Chondrocyte (in vitro differentiated cells): ENCODE data around the gene TBC1D4. TPM values are rescaled to one million over a fixed set of nuclear protein-coding genes. Genes with fewer than 3 reads are reported as not detected.
A peak's percentile ranks its signal among the peaks of the same experiment; 100 is the strongest.

Experiments used
- DNase-seq: peaks from one replicate; pipeline ENCODE4 v3.0.0; 2021; ENCODE audit warnings: mixed read lengths, low spot score
- H3K27ac Mint-ChIP-seq: one replicate; pipeline ENCODE4 v1.8.0; 2021; ENCODE audit warnings: mild to moderate bottlenecking, moderate library complexity, mixed read lengths; ENCODE audit not compliant: unreplicated experiment
- H3K27me3 Mint-ChIP-seq: 2 replicates; pipeline ENCODE4 v1.8.0; 2021; ENCODE audit warnings: low read depth, mixed read lengths
- H3K36me3 Mint-ChIP-seq: 2 replicates; pipeline ENCODE4 v1.8.0; 2021; ENCODE audit warnings: low read depth, mixed read lengths
- H3K4me1 Mint-ChIP-seq: 2 replicates; pipeline ENCODE4 v1.8.0; 2021; ENCODE audit warnings: low read depth, mild to moderate bottlenecking, mixed read lengths
- H3K4me3 Mint-ChIP-seq: one replicate; pipeline ENCODE4 v1.8.0; 2021; ENCODE audit warnings: mild to moderate bottlenecking, moderate library complexity, mixed read lengths; ENCODE audit not compliant: unreplicated experiment
- H3K9me3 Mint-ChIP-seq: 2 replicates; pipeline ENCODE4 v1.8.0; 2021; ENCODE audit warnings: low read depth, mixed read lengths
- CTCF ChIP-seq: fragments of 200-600 bp; sonication (generic); IDR thresholded peaks from 2 replicates; pipeline ENCODE4 v1.5.0; 2021; ENCODE audit warnings: antibody characterized with exemption, mild to moderate bottlenecking, moderate library complexity
- total RNA-seq: library from RNA; stranded (reverse); gene quantifications from 3 replicates; pipeline ENCODE4 v1.2.1, GENCODE V29; 2021

Gene TBC1D4
- total RNA-seq, 1 donor from 2014 or later: 5.7 TPM

- Mint-ChIP-seq H3K27ac (no peak overlapping the region), H3K36me3 (peaks cover 1% of the 10 kb centered on the region)
Measured at GRCh38 chr13:75366380-75367280, 115.3 kb downstream of the TBC1D4 start.

GRCh38 chr13:75365724-75366173, 116.2 kb downstream of the TBC1D4 start:
- H3K36me3 Mint-ChIP-seq: peaks cover 1% of the 10 kb centered on the region
- H3K4me3 Mint-ChIP-seq: no peak overlapping the region
- H3K27me3 Mint-ChIP-seq: no peaks in the 10 kb centered on the region
- no peak for DNase-seq
- no peaks in the 10 kb centered on the region for H3K9me3 Mint-ChIP-seq
- peak overlapping the region; percentile 74 for H3K27ac Mint-ChIP-seq
- peak; percentile 51 for TF ChIP-seq CTCF
- peaks cover 38% of the 10 kb centered on the region for H3K4me1 Mint-ChIP-seq

More at GRCh38 chr13:75366380-75367280, 115.3 kb downstream of the TBC1D4 start:
- peaks cover 38% of the 10 kb centered on the region for H3K4me1 Mint-ChIP-seq
- DNase-seq: no peak
- TF ChIP-seq CTCF: peak; percentile 37
- H3K4me3 Mint-ChIP-seq: no peak overlapping the region
- no peaks in the 10 kb centered on the region for H3K9me3 Mint-ChIP-seq
- H3K27me3 Mint-ChIP-seq: no peaks in the 10 kb centered on the region

- no peak for TF ChIP-seq CTCF
- DNase-seq: no peak
- Mint-ChIP-seq H3K36me3 (peaks cover 1% of the 10 kb centered on the region), H3K4me1 (peaks cover 42% of the 10 kb centered on the region), H3K27me3 (no peaks in the 10 kb centered on the region), H3K27ac (no peak overlapping the region), H3K9me3 (no peaks in the 10 kb centered on the region), H3K4me3 (no peak overlapping the region)
Measured at GRCh38 chr13:75364131-75364713, 117.7 kb downstream of the TBC1D4 start.

- Mint-ChIP-seq H3K27ac (no peak overlapping the region), H3K27me3 (no peaks in the 10 kb centered on the region), H3K4me3 (no peak overlapping the region), H3K9me3 (no peaks in the 10 kb centered on the region), H3K36me3 (peaks cover 1% of the 10 kb centered on the region), H3K4me1 (peaks cover 41% of the 10 kb centered on the region)
- no peak for DNase-seq
- TF ChIP-seq CTCF: no peak
Measured at GRCh38 chr13:75363371-75363770, 118.6 kb downstream of the TBC1D4 start.

- Mint-ChIP-seq H3K9me3 (no peaks in the 10 kb centered on the region), H3K27ac (no peak overlapping the region)
- TF ChIP-seq CTCF: no peak
Measured at GRCh38 chr13:75362026-75362425, 119.9 kb downstream of the TBC1D4 start.

More at GRCh38 chr13:75362026-75362425, 119.9 kb downstream of the TBC1D4 start:
- no peak for DNase-seq
- H3K4me3 Mint-ChIP-seq: no peak overlapping the region
- no peaks in the 10 kb centered on the region for H3K27me3 Mint-ChIP-seq
- H3K4me1 Mint-ChIP-seq: peaks cover 42% of the 10 kb centered on the region
- H3K36me3 Mint-ChIP-seq: peaks cover 1% of the 10 kb centered on the region
